BLaER1 treated with 17β-estradiol and CSF1 and Interleukin-3, amounts not matched to agents 10 nM and 100 nM (cell line): Measurements from ENCODE around the gene POLD1.

Source experiments
- H3K27ac ChIP-seq, 11 experiments: shearing (Covaris generic); formaldehyde crosslinking; 2 replicates each; pipeline ENCODE4 v1.8.1; 2022
- H3K27me3 ChIP-seq, 11 experiments: shearing (Covaris generic); formaldehyde crosslinking; 2 replicates each; pipeline ENCODE4 v1.8.1; 2022
- H3K36me3 ChIP-seq, 11 experiments: shearing (Covaris generic); formaldehyde crosslinking; 2 replicates each; pipeline ENCODE4 v1.8.1; 2022
- H3K4me1 ChIP-seq, 10 experiments: shearing (Covaris generic); formaldehyde crosslinking; 2 replicates each; pipeline ENCODE4 v1.8.1; 2022
- H3K4me2 ChIP-seq, 11 experiments: shearing (Covaris generic); formaldehyde crosslinking; 2 replicates each; pipeline ENCODE4 v1.8.1; 2022
- H3K4me3 ChIP-seq, 10 experiments: shearing (Covaris generic); formaldehyde crosslinking; 2 replicates each; pipeline ENCODE4 v1.8.1; 2022
- H3K9ac ChIP-seq, 11 experiments: shearing (Covaris generic); formaldehyde crosslinking; 2 replicates each; pipeline ENCODE4 v1.8.1; 2022
- H3K9me3 ChIP-seq, 11 experiments: shearing (Covaris generic); formaldehyde crosslinking; replicated peaks in 1 of 11; 2 replicates each; pipeline ENCODE4 v1.8.1; 2022
- H4K20me1 ChIP-seq, 11 experiments: shearing (Covaris generic); formaldehyde crosslinking; 2 replicates each; pipeline ENCODE4 v1.8.1; 2022
- Cebpa-rat ChIP-seq, 11 experiments: shearing (Covaris generic); IDR thresholded peaks; 2 replicates each; pipeline ENCODE4 v1.8.1; 2022

POLD1 gene

DNA sequence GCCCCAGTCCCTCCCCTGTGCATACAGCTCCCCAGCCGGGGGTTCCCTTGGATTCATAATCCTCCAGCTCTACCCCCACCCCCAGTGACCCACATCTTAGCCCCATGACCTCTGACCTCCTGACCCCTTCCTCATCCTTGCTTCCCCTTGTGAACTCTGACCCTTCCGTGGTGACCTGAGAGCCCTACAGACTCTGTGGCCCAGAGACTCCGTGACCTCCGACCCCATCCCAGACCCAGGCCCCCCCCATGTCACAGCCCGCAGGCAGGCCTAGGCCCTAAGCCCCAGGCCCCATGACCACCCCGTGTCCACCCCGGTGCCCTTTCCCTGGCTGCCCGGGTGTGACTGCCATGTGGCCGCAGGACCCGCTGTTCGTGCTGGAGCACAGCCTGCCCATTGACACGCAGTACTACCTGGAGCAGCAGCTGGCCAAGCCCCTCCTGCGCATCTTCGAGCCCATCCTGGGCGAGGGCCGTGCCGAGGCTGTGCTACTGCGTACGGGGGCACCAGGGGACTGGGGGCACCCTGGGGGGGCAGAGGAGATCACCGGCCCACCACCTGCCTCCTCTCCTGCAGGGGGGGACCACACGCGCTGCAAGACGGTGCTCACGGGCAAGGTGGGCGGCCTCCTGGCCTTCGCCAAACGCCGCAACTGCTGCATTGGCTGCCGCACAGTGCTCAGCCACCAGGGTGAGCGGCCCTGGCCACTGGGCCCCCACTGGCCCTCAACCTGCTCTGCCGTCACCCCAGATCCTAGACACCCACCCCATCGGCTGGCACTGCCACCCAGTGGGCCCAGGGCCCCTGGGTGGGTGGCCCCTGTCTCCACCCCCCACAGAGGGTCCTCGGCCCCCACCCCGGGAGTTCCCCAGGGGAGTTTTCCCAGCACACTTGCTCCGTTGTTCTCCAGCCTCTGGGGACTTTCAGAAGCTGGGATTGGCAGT, 32.2 kb downstream of the POLD1 start:
- H3K36me3 ChIP-seq, result peaks cover 3 to 34% (median 29%) of the 10 kb centered on the region in 11 experiments; a peak in 20 of 22 replicates
- H4K20me1 ChIP-seq, result peaks cover 0 to 13% (median 0%) of the 10 kb centered on the region in 11 experiments; a peak in 3 of 22 replicates
- H3K4me3 ChIP-seq, result peak overlapping the region in 4 of 10 experiments; percentile 25 to 54 (median 32); a peak in 8 of 20 replicates
- peaks cover 51 to 79% (median 72%) of the 10 kb centered on the region in 10 experiments for H3K4me1 ChIP-seq
- no peak for TF ChIP-seq Cebpa-rat (IDR thresholded peaks at IDR 0.05)
- H3K9ac ChIP-seq, result peak overlapping the region in 10 of 11 experiments; percentile 35 to 86 (median 80); a peak in 18 of 22 replicates
- peaks cover 0 to 20% (median 9%) of the 10 kb centered on the region in 11 experiments; a peak in 13 of 22 replicates for H3K9me3 ChIP-seq
- H3K27ac ChIP-seq, result peak overlapping the region in 10 of 11 experiments; percentile 49 to 97 (median 90); a peak in 20 of 22 replicates
- peak overlapping the region; percentile 78 to 96 (median 90) for H3K4me2 ChIP-seq
- H3K27me3 ChIP-seq, result peaks cover 0 to 7% (median 0%) of the 10 kb centered on the region in 11 experiments; a peak in 1 of 22 replicates

DNA sequence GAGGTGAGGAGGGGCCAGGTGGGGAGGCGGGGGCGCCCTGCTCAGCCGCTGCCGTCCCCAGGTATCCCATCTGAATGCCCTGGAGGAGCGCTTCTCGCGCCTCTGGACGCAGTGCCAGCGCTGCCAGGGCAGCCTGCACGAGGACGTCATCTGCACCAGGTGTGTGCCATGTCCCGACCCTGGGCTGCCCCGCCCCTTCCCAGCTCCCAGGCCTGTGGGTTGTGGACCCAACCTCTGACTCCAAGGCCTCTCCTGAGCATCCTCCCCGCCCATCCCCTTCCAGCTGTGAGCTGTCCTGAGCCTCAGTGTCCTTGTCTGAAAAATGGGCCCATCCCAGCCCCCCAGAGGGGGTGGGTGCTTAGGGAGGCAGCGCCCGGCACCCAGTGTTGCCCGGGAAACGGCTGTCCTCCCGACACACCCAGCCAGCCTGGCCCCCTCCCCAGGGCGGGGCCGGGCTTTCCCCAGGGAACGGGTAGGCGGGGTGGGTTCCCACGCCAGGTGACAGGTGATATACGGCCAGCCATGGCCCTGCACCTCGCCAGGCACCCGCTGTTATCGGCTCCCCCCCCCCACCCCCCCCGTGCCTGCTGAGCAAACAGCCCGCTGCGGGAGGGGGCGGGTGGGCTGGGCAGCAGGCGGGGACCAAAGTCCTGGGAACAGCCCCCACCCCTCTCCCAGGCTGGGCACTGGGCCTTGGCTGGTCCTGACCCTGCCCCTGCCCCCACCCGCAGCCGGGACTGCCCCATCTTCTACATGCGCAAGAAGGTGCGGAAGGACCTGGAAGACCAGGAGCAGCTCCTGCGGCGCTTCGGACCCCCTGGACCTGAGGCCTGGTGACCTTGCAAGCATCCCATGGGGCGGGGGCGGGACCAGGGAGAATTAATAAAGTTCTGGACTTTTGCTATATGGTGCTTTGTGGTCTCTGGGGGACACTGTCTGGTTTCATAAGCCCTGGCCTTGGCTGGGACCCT, 33.2 kb downstream of the POLD1 start:
- peaks cover 51 to 90% (median 77%) of the 10 kb centered on the region in 10 experiments for H3K4me1 ChIP-seq
- H3K36me3 ChIP-seq, result peaks cover 3 to 31% (median 23%) of the 10 kb centered on the region in 11 experiments; a peak in 19 of 22 replicates
- peak overlapping the region; percentile 91 to 98 (median 96) for H3K4me2 ChIP-seq
- peaks cover 0 to 11% (median 2%) of the 10 kb centered on the region in 11 experiments; a peak in 10 of 22 replicates for H3K9me3 ChIP-seq
- no peak for TF ChIP-seq Cebpa-rat (IDR thresholded peaks at IDR 0.05)
- peak overlapping the region in 8 of 11 experiments; percentile 72 to 97 (median 92); a peak in 17 of 22 replicates for H3K27ac ChIP-seq
- H3K4me3 ChIP-seq, result peak overlapping the region in 6 of 10 experiments; percentile 62 to 80 (median 70); a peak in 8 of 20 replicates
- H4K20me1 ChIP-seq, result peaks cover 0 to 14% (median 3%) of the 10 kb centered on the region in 11 experiments; a peak in 8 of 22 replicates
- peak overlapping the region in 8 of 11 experiments; percentile 71 to 86 (median 82); a peak in 16 of 22 replicates for H3K9ac ChIP-seq
- peaks cover 0 to 7% (median 0%) of the 10 kb centered on the region in 11 experiments; a peak in 1 of 22 replicates for H3K27me3 ChIP-seq

DNA sequence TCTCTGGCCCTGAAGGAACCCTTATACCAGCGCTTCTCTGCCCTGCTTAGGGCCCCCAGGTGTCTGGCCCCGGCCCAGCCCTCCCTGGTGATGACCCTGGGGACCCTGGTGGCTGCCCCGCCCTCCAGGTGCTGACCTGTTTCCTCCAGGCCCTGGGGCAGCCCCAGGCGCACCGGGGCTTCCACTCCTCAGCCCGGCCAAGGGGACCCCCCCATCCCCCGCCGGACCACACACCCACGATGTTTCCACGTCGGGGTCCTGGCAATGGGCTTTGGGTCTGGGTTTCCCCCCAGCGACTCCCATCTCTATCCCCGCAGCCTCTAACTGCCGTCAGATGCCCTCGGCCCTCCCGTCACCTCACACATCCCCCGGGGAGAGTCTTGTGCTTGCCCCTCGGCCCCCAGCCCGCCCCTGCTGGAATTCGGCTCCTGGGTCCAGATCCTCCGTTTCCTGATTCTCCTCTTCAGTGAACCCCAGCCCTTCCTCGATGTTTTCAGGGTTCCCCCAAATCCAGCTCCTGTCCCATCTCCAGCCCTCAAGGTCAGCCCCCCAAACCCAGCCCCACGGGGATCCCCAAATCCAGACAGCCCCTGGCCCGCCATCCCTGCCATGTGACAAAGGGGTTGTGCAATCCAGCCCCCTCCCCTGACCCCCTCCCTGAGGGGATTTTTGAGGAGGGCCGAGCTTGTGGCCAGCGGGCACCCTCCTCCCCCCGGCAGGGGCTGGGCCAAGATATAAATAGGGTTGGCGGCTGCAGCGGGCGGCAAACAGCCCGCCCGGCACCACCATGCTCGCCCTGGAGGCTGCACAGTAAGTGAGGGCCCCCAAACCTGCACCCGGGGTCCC, 34.3 kb downstream of the POLD1 start, which contains the start of gene SPIB:
Gene SPIB, plus strand, starts transcription at position 763 of the 846 bp plus-strand sequence. Its CDS starts 25 bp downstream, at position 788.
- Histone ChIP-seq H3K4me3 (peak within 1 kb of the TSS; percentile 40 to 80 (median 68)), H3K4me2 (peak within 1 kb of the TSS; percentile 81 to 98 (median 96)), H3K4me1 (peaks cover 51 to 91% (median 76%) of the 10 kb centered on the region in 10 experiments), H3K9ac (peak within 1 kb of the TSS; percentile 31 to 86 (median 75); a peak in 21 of 22 replicates), H3K27ac (peak within 1 kb of the TSS in 9 of 11 experiments; percentile 23 to 82 (median 69); a peak in 18 of 22 replicates), H3K9me3 (peaks cover 0 to 4% (median 0%) of the 10 kb centered on the region in 11 experiments; a peak in 1 of 22 replicates), H4K20me1 (peaks cover 0 to 20% (median 10%) of the 10 kb centered on the region in 11 experiments; a peak in 9 of 22 replicates), H3K36me3 (peaks cover 0 to 31% (median 23%) of the 10 kb centered on the region in 11 experiments; a peak in 19 of 22 replicates), H3K27me3 (peaks cover 0 to 7% (median 0%) of the 10 kb centered on the region in 11 experiments; a peak in 1 of 22 replicates)
- peak in 4 of 11 experiments; percentile 13 to 48 (median 30); a peak in 2 of 22 replicates for TF ChIP-seq Cebpa-rat (IDR thresholded peaks at IDR 0.05)

DNA sequence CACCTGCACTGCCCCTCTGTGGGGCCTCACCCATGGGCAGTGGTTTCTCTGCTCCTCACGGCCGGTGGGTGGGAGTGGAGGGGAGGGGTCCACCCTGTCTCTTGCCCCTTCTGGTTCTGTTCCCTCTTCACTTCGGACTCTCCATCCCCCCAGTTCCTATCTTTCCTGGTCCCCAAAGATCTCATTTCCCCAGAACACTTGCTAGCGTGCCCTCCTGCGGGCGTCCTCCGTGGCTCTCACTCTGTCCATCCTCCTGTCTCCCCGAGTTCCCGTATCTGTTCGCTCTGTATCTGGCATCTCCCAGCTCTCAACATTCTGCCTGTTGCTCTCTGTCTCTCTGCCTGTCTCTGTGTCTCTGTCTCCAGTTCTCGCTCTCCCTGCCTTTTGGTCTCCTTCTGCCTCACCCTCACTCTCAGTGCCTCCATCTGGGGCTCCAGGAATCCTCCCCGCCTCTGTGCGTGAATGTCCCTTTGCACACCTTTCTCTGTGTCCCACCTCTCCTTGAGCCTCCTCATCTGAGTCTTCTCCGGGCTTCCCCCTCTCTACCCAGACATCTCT, 35.0 kb downstream of the POLD1 start:
- no peak for TF ChIP-seq Cebpa-rat (IDR thresholded peaks at IDR 0.05)
- H3K9me3 ChIP-seq, result peaks cover 0 to 4% (median 0%) of the 10 kb centered on the region in 11 experiments; a peak in 1 of 22 replicates
- peak overlapping the region in 9 of 11 experiments; percentile 23 to 82 (median 69); a peak in 17 of 22 replicates for H3K27ac ChIP-seq
- peaks cover 0 to 7% (median 0%) of the 10 kb centered on the region in 11 experiments; a peak in 1 of 22 replicates for H3K27me3 ChIP-seq
- H3K4me2 ChIP-seq, result peak overlapping the region; percentile 81 to 98 (median 96)
- peaks cover 0 to 31% (median 23%) of the 10 kb centered on the region in 11 experiments; a peak in 17 of 22 replicates for H3K36me3 ChIP-seq
- peak overlapping the region; percentile 40 to 80 (median 68) for H3K4me3 ChIP-seq
- H3K9ac ChIP-seq, result peak overlapping the region; percentile 31 to 86 (median 75); a peak in 21 of 22 replicates
- H4K20me1 ChIP-seq, result peaks cover 0 to 20% (median 10%) of the 10 kb centered on the region in 11 experiments; a peak in 9 of 22 replicates
- peaks cover 51 to 84% (median 71%) of the 10 kb centered on the region in 10 experiments for H3K4me1 ChIP-seq

DNA sequence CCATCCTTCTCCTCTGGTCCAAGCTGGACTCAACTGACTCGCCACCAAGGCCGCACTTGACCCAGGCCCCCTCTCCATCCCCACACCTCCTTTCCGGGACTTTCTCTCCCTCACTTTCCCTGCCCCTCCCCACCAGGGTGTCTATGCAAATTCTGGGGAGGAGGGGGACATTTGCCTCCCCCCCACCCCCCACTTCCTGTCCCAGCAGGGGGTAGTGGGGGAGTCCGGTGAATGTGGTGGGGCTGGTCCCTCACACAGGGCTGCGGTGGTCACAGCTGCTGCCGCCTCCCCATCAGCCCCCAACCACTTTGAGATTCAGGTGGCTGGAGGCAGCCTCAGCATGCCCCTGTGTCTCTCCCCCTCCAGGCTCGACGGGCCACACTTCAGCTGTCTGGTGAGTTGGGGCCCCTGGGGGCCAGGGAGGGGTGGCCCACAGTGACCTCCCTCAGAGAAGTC, 35.5 kb downstream of the POLD1 start:
- H3K4me3 ChIP-seq, result peak overlapping the region in 9 of 10 experiments; percentile 47 to 80 (median 69); a peak in 19 of 20 replicates
- peaks cover 0 to 20% (median 10%) of the 10 kb centered on the region in 11 experiments; a peak in 9 of 22 replicates for H4K20me1 ChIP-seq
- peaks cover 49 to 79% (median 66%) of the 10 kb centered on the region in 10 experiments for H3K4me1 ChIP-seq
- H3K36me3 ChIP-seq, result peaks cover 0 to 33% (median 20%) of the 10 kb centered on the region in 11 experiments; a peak in 17 of 22 replicates
- H3K9me3 ChIP-seq, result peaks cover 0 to 4% (median 0%) of the 10 kb centered on the region in 11 experiments; a peak in 1 of 22 replicates
- H3K9ac ChIP-seq, result peak overlapping the region in 10 of 11 experiments; percentile 31 to 86 (median 76); a peak in 20 of 22 replicates
- H3K27ac ChIP-seq, result peak overlapping the region in 9 of 11 experiments; percentile 23 to 82 (median 69); a peak in 16 of 22 replicates
- H3K27me3 ChIP-seq, result peaks cover 0 to 7% (median 0%) of the 10 kb centered on the region in 11 experiments; a peak in 1 of 22 replicates
- no peak for TF ChIP-seq Cebpa-rat (IDR thresholded peaks at IDR 0.05)
- peak overlapping the region; percentile 81 to 98 (median 96) for H3K4me2 ChIP-seq

DNA sequence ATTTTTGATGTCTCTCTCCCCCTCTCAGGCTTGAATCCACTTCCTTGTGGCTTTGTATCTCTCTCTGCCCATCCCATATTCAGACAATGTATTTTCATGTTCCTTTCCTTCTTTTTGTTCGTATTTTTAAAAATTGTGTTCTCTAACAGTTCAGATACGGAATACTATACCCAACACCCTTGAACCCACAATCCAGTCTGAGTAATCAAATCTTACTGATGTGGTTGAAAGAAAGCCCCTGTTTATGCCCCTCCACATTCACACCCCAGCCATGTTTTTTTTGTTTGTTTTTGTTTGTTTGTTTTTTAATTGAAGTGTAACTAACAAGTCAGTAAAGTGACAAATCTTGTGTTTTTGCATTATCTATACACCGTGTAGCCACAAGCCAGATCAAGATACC, 36.0 kb downstream of the POLD1 start:
- Histone ChIP-seq H3K4me1 (peaks cover 45 to 74% (median 61%) of the 10 kb centered on the region in 10 experiments), H3K27me3 (peaks cover 0 to 7% (median 0%) of the 10 kb centered on the region in 11 experiments; a peak in 1 of 22 replicates), H3K4me2 (peak overlapping the region; percentile 81 to 98 (median 96)), H3K9ac (peak overlapping the region in 10 of 11 experiments; percentile 31 to 86 (median 76); a peak in 18 of 22 replicates), H4K20me1 (peaks cover 0 to 19% (median 10%) of the 10 kb centered on the region in 11 experiments; a peak in 9 of 22 replicates), H3K9me3 (peaks cover 0 to 4% (median 0%) of the 10 kb centered on the region in 11 experiments; a peak in 1 of 22 replicates), H3K36me3 (peaks cover 0 to 39% (median 20%) of the 10 kb centered on the region in 11 experiments; a peak in 17 of 22 replicates), H3K4me3 (peak overlapping the region in 8 of 10 experiments; percentile 62 to 80 (median 70); a peak in 17 of 20 replicates), H3K27ac (peak overlapping the region in 9 of 11 experiments; percentile 23 to 82 (median 69); a peak in 16 of 22 replicates)
- TF ChIP-seq Cebpa-rat (IDR thresholded peaks at IDR 0.05), result no peak
